Esophagus muscularis mucosa (tissue), 4 donors: Measurements from ENCODE around the gene MYH14.

Experiments
- EP300 ChIP-seq: sonication (generic); formaldehyde crosslinking; IDR thresholded peaks from one replicate; pipeline ENCODE4 v1.6.1; 2017; ENCODE audit warnings: antibody characterized with exemption
- POLR2A ChIP-seq: fragments of 450-650 bp; IDR thresholded peaks from one replicate; pipeline ENCODE4 v1.6.1; 2017; ENCODE audit warnings: antibody characterized with exemption, moderate library complexity, mild to moderate bottlenecking, low read depth
- POLR2AphosphoS5 ChIP-seq, 2 donors: sonication (generic); formaldehyde crosslinking; IDR thresholded peaks; one replicate each; pipeline ENCODE4 v1.6.1; 2017; ENCODE audit warnings: antibody characterized with exemption in 2 of 2
- TF ChIP-seq, protein P1 (sequence below), 3 experiments: fragments of 200-600 bp in 2 of 3; fragments of 450-650 bp in 1 of 3; sonication (generic) in 2 of 3; IDR thresholded peaks; one replicate each; pipeline ENCODE4 v1.5.1; 2017 to 2019; ENCODE audit warnings: antibody characterized with exemption in 3 of 3, mild to moderate bottlenecking in 2 of 3, moderate library complexity in 1 of 3

DNA sequence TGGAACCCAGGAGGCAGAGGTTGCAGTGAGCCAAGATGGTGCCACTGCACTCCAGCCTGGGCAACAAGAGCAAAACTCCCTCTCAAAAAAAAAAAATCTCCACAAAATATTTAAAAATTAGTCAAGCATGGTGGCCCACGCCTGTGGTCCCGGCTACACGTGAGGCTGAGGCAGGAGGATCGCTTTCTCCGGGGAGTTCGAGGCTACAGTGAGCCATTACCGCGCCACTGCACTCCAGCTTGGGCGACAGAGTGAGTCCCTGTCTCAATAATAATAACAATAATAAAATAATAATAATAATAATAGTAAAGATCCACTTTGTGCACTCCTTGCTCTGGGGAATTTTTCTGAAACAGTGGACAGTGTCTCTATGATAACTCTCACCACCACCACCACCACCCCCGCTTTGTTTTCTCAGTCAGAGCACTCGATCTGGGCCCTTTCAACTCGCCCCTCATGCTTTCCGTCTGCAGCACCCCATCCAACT is 153.3 kb downstream of the MYH14 start:
- TF ChIP-seq, protein P1, sequence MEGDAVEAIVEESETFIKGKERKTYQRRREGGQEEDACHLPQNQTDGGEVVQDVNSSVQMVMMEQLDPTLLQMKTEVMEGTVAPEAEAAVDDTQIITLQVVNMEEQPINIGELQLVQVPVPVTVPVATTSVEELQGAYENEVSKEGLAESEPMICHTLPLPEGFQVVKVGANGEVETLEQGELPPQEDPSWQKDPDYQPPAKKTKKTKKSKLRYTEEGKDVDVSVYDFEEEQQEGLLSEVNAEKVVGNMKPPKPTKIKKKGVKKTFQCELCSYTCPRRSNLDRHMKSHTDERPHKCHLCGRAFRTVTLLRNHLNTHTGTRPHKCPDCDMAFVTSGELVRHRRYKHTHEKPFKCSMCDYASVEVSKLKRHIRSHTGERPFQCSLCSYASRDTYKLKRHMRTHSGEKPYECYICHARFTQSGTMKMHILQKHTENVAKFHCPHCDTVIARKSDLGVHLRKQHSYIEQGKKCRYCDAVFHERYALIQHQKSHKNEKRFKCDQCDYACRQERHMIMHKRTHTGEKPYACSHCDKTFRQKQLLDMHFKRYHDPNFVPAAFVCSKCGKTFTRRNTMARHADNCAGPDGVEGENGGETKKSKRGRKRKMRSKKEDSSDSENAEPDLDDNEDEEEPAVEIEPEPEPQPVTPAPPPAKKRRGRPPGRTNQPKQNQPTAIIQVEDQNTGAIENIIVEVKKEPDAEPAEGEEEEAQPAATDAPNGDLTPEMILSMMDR (IDR thresholded peaks at IDR 0.05) = no peak
- TF ChIP-seq POLR2A = no peak
- TF ChIP-seq EP300 = no peak
- no peak for TF ChIP-seq POLR2AphosphoS5 (IDR thresholded peaks at IDR 0.05)
